Natural killer cell (primary cell): ENCODE data around the gene CHTF18. TPM values are rescaled to one million over a fixed set of nuclear protein-coding genes. Genes with fewer than 3 reads are reported as not detected.

Source experiments
- ATAC-seq, 3 donors: fragments of 150-1000 bp in 2 of 3; fragments of 200-7000 bp in 1 of 3; cut with Tn5 transposase; 1 replicate in 1 of 3; 2 replicates in 2 of 3; pipeline ENCODE4 v1.10.0; 2021; ENCODE audit warnings: mild to moderate bottlenecking in 2 of 3, moderate library complexity in 2 of 3
- DNase-seq, 2 donors: peaks; one replicate each; pipeline versions ENCODE4 v3.0.0 to v3.0.0-alpha.2; 2013 to 2021; ENCODE audit warnings: mixed read lengths in 1 of 2
- H3K27ac ChIP-seq: one replicate; pipeline ENCODE4 v1.5.1; 2013; ENCODE audit warnings: mild to moderate bottlenecking, low read length
- H3K27me3 ChIP-seq: one replicate; pipeline ENCODE4 v1.6.1; 2013; ENCODE audit warnings: low read length; ENCODE audit not compliant: control insufficient read depth, insufficient read depth
- H3K36me3 ChIP-seq: one replicate; pipeline ENCODE4 v1.6.1; 2013; ENCODE audit warnings: low read length; ENCODE audit not compliant: control insufficient read depth, insufficient read depth
- H3K4me1 ChIP-seq: one replicate; pipeline ENCODE4 v1.6.1; 2013; ENCODE audit warnings: low read length; ENCODE audit not compliant: control insufficient read depth, insufficient read depth
- H3K4me3 ChIP-seq: one replicate; pipeline ENCODE4 v1.5.1; 2013; ENCODE audit warnings: low read length
- H3K9me3 ChIP-seq: one replicate; pipeline ENCODE4 v1.6.1; 2013; ENCODE audit warnings: low read length; ENCODE audit not compliant: control insufficient read depth, insufficient read depth
- H3K27ac Mint-ChIP-seq, 2 donors: one replicate each; pipeline ENCODE4 v1.8.0; 2022; ENCODE audit warnings: mild to moderate bottlenecking in 2 of 2, mixed read lengths in 2 of 2, moderate library complexity in 1 of 2
- H3K27me3 Mint-ChIP-seq, 2 donors: one replicate each; pipeline ENCODE4 v1.8.0; 2022; ENCODE audit warnings: low read depth in 2 of 2, mixed read lengths in 2 of 2
- H3K36me3 Mint-ChIP-seq: one replicate; pipeline ENCODE4 v1.8.0; 2022; ENCODE audit warnings: mixed read lengths
- H3K4me1 Mint-ChIP-seq, 2 donors: one replicate each; pipeline ENCODE4 v1.8.0; 2022; ENCODE audit warnings: mixed read lengths in 2 of 2
- H3K4me3 Mint-ChIP-seq: one replicate; pipeline ENCODE4 v1.8.0; 2022; ENCODE audit warnings: mild to moderate bottlenecking, moderate library complexity, mixed read lengths
- H3K9me3 Mint-ChIP-seq, 2 donors: one replicate each; pipeline ENCODE4 v1.8.0; 2022; ENCODE audit warnings: mixed read lengths in 2 of 2
- WGBS: methylation state at CpG from one replicate; pipeline ENCODE4 v1.1.7; 2013; ENCODE audit warnings: missing lambda C conversion rate; ENCODE audit not compliant: insufficient coverage; 5-methylcytosine and 5-hydroxymethylcytosine counted together
- intact Hi-C: fragments of 100-400 bp; cut with micrococcal nuclease; formaldehyde crosslinking; loops from one replicate; pipeline ENCODE4 v1.14.2; 2022
- total RNA-seq, 4 donors: library from RNA; stranded (reverse); fragments of 120-200 nt in 1 of 4; gene quantifications; one replicate each; pipeline versions ENCODE4 v1.2.3 to v1.2.4, GENCODE V29; 2013 to 2022
- TF ChIP-seq, protein P1 (sequence below): fragments of 200-600 bp; IDR thresholded peaks from one replicate; pipeline ENCODE4 v1.8.0; 2022; ENCODE audit warnings: antibody characterized with exemption

Gene CHTF18
- total RNA-seq, 3 donors from 2014 or later (not counting 1 experiment from before 2014, with no cell fraction given) = 26.7 to 52.4 (median 40.5) TPM

GRCh38 chr16:808085-808386, 19.6 kb downstream of the CHTF18 start:
- H3K4me1 Mint-ChIP-seq = peaks cover 12 to 14% of the 10 kb centered on the region in 2 donors
- ATAC-seq = no peak
- H3K9me3 Mint-ChIP-seq = no peaks in the 10 kb centered on the region
- TF ChIP-seq, protein P1, sequence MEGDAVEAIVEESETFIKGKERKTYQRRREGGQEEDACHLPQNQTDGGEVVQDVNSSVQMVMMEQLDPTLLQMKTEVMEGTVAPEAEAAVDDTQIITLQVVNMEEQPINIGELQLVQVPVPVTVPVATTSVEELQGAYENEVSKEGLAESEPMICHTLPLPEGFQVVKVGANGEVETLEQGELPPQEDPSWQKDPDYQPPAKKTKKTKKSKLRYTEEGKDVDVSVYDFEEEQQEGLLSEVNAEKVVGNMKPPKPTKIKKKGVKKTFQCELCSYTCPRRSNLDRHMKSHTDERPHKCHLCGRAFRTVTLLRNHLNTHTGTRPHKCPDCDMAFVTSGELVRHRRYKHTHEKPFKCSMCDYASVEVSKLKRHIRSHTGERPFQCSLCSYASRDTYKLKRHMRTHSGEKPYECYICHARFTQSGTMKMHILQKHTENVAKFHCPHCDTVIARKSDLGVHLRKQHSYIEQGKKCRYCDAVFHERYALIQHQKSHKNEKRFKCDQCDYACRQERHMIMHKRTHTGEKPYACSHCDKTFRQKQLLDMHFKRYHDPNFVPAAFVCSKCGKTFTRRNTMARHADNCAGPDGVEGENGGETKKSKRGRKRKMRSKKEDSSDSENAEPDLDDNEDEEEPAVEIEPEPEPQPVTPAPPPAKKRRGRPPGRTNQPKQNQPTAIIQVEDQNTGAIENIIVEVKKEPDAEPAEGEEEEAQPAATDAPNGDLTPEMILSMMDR = no peak
- peaks cover 11% of the 10 kb centered on the region in 2 donors for H3K27me3 Mint-ChIP-seq
- peak overlapping the region; percentile 79 for H3K4me3 ChIP-seq
- peaks cover 4% of the 10 kb centered on the region for H3K27me3 ChIP-seq
- no peaks in the 10 kb centered on the region for H3K9me3 ChIP-seq
- no peaks in the 10 kb centered on the region for H3K36me3 Mint-ChIP-seq
- H3K4me1 ChIP-seq = peaks cover 21% of the 10 kb centered on the region
- no peaks in the 10 kb centered on the region for H3K36me3 ChIP-seq
- peak overlapping the region; percentile 86 for H3K27ac ChIP-seq
- WGBS = 29% methylated on average over 19 of the region's 19 CpGs
- no peak for DNase-seq
- peak overlapping the region; percentile 96 for H3K4me3 Mint-ChIP-seq
- H3K27ac Mint-ChIP-seq = peak overlapping the region; percentile 92 to 96
- intact Hi-C loops = no loop called here

DNA sequence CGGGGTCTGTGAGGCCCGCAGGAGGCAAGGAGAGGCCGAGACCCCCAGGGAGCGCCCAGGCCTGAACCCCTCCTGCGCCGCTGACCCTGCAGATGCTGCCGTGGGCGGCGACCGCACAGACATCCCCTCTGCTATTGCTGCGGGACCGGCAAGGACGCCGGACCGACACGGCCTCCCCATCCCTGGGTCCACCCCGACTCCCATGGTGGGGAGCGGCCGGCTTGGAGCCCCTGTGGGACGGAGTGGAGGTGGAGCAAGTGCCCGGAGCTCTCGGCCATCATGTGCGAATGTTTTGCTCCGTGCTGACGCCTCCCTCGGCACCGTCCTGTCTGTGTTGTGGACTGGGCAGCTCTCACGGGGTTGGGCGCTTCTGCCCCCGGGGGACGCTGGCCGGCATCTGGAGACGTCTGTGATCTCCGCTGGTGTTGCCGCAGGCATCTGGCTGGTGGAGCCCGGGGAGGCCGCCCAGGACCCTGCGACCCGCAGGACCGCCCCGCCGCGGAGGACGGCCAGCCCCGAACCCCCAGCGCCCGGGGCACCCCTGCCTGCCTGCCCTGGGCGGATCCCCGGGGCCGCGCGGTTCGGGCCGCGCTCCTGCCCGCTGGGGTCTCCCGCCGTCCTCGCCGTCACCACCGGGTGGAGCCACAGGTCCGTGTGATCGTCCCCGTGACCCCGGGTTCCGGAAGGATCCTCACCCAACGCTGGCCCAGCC, 24.9 kb downstream of the CHTF18 start:
- H3K27ac ChIP-seq = no peak overlapping the region
- no peak overlapping the region for H3K4me3 ChIP-seq
- no peaks in the 10 kb centered on the region for H3K9me3 ChIP-seq
- H3K27ac Mint-ChIP-seq = no peak overlapping the region
- DNase-seq (peak in 1 of 2 donors; percentile 69), ATAC-seq (peak in 2 of 3 donors; percentile 50 to 65)
- H3K27me3 ChIP-seq = peaks cover 16% of the 10 kb centered on the region
- no peak overlapping the region for H3K4me3 Mint-ChIP-seq
- H3K36me3 Mint-ChIP-seq = no peaks in the 10 kb centered on the region
- peaks cover 9% of the 10 kb centered on the region for H3K4me1 ChIP-seq
- peaks cover 4 to 9% of the 10 kb centered on the region in 2 donors for H3K4me1 Mint-ChIP-seq
- WGBS = 13% methylated on average over 67 of the region's 67 CpGs
- peaks cover 13 to 19% of the 10 kb centered on the region in 2 donors for H3K27me3 Mint-ChIP-seq
- no peaks in the 10 kb centered on the region for H3K36me3 ChIP-seq
- TF ChIP-seq, protein P1 = no peak
- intact Hi-C loops = no loop called here
- H3K9me3 Mint-ChIP-seq = no peaks in the 10 kb centered on the region

GRCh38 chr16:813916-814412, 25.5 kb downstream of the CHTF18 start:
- H3K27me3 Mint-ChIP-seq = peaks cover 13 to 19% of the 10 kb centered on the region in 2 donors
- no peak for ATAC-seq
- no peak overlapping the region for H3K4me3 ChIP-seq
- no peaks in the 10 kb centered on the region for H3K36me3 Mint-ChIP-seq
- H3K9me3 ChIP-seq = no peaks in the 10 kb centered on the region
- H3K4me1 Mint-ChIP-seq = peaks cover 0 to 5% of the 10 kb centered on the region in 2 donors
- peaks cover 16% of the 10 kb centered on the region for H3K27me3 ChIP-seq
- H3K9me3 Mint-ChIP-seq = no peaks in the 10 kb centered on the region
- TF ChIP-seq, protein P1 = no peak
- no peak overlapping the region for H3K27ac Mint-ChIP-seq
- intact Hi-C loops = no loop called here
- no peaks in the 10 kb centered on the region for H3K36me3 ChIP-seq
- no peak overlapping the region for H3K4me3 Mint-ChIP-seq
- 66% methylated on average over 21 of the region's 22 CpGs for WGBS
- peaks cover 4% of the 10 kb centered on the region for H3K4me1 ChIP-seq
- no peak overlapping the region for H3K27ac ChIP-seq
- DNase-seq = no peak

GRCh38 chr16:814974-815373, 26.6 kb downstream of the CHTF18 start:
- 82% methylated on average over 9 of the region's 9 CpGs for WGBS
- Mint-ChIP-seq H3K36me3 (no peaks in the 10 kb centered on the region), H3K4me3 (no peak overlapping the region), H3K9me3 (no peaks in the 10 kb centered on the region), H3K27me3 (peaks cover 13 to 19% of the 10 kb centered on the region in 2 donors), H3K27ac (no peak overlapping the region), H3K4me1 (peaks cover 0 to 5% of the 10 kb centered on the region in 2 donors)
- Histone ChIP-seq H3K27ac (no peak overlapping the region), H3K9me3 (no peaks in the 10 kb centered on the region), H3K27me3 (peaks cover 16% of the 10 kb centered on the region), H3K4me1 (peaks cover 10% of the 10 kb centered on the region), H3K4me3 (no peak overlapping the region), H3K36me3 (no peaks in the 10 kb centered on the region)
- intact Hi-C loops = no loop called here
- ATAC-seq = no peak
- no peak for DNase-seq
- TF ChIP-seq, protein P1 = no peak
